A673 (cell line): Measurements from ENCODE around the gene PODXL.

ENCODE experiments used
- CTCF ChIP-seq: fragments of 300-800, 200-600 bp; sonication (generic); conservative IDR thresholded peaks from 2 replicates; pipeline ENCODE4 v1.5.1; 2017; ENCODE audit warnings: low read depth, mild to moderate bottlenecking, antibody characterized with exemption, low read length, moderate library complexity, mixed read lengths
- EZH2 ChIP-seq: fragments of 200-600 bp; sonication (generic); IDR thresholded peaks from 2 replicates; pipeline ENCODE4 v1.6.1; 2017; ENCODE audit warnings: borderline replicate concordance, low read depth, mild to moderate bottlenecking, mixed read lengths, antibody characterized with exemption, low read length; ENCODE audit not compliant: poor library complexity, severe bottlenecking

DNA sequence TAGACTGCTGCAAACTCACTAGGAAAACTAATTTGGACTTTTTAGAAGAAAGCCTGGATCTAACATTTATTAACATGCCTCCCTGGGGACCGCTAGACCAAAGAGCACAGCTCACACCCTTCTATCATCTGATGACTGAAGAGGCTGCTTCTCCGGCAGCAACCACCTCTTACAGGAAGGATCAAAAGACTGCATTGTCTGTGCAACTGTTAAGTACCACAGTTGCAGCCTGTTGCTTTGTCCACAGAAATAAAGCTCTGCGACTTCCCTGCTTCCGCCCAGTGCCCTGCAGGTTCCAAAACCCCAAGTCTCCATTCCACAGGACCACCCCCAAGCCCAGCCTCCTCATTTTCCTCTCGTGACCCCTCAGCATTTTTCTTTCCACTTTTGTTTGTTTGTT, 14.0 kb upstream of the PODXL start:
- TF ChIP-seq CTCF (no peak), EZH2 (no peak)
